Measurements from ENCODE around the gene CCN5.

DNA sequence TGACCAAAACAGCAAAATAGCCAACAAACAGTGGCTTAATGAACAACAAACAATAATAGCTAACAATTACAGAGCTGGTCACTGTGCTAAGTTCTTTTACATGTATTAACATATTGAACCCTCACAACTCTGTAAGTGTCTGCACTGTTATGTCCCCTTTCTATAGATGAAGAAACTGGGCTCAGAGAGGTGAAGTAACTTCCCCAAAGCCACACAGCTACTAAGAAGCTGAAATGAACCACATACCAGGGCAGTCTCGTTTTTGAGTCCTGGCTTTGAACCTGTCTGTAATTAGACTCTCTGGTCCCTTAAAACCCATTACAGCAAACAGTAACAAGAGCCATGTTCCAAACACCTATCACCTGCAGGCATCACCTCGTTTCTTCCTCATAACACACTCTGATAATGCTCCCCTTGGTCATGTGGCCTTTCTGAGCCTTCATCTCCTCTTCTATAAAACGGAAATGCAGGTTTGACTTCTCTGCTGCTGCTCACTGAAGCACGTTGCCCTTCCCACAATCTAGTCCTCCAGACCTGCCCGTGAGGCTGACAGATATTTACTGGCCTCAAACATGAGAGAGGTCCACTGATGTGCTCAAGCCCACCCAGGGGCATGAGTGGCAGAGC is 53.8 kb downstream of the CCN5 start:
- TF ChIP-seq, protein P1, sequence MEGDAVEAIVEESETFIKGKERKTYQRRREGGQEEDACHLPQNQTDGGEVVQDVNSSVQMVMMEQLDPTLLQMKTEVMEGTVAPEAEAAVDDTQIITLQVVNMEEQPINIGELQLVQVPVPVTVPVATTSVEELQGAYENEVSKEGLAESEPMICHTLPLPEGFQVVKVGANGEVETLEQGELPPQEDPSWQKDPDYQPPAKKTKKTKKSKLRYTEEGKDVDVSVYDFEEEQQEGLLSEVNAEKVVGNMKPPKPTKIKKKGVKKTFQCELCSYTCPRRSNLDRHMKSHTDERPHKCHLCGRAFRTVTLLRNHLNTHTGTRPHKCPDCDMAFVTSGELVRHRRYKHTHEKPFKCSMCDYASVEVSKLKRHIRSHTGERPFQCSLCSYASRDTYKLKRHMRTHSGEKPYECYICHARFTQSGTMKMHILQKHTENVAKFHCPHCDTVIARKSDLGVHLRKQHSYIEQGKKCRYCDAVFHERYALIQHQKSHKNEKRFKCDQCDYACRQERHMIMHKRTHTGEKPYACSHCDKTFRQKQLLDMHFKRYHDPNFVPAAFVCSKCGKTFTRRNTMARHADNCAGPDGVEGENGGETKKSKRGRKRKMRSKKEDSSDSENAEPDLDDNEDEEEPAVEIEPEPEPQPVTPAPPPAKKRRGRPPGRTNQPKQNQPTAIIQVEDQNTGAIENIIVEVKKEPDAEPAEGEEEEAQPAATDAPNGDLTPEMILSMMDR (conservative IDR thresholded peaks at IDR 0.05; ENCODE audit: low read length): no peak
- no peak for TF ChIP-seq EZH2phosphoT487 (IDR thresholded peaks at IDR 0.05; ENCODE audit: borderline replicate concordance)
